ENCODE data around the gene FZD4.

The FZD4 gene

DNA sequence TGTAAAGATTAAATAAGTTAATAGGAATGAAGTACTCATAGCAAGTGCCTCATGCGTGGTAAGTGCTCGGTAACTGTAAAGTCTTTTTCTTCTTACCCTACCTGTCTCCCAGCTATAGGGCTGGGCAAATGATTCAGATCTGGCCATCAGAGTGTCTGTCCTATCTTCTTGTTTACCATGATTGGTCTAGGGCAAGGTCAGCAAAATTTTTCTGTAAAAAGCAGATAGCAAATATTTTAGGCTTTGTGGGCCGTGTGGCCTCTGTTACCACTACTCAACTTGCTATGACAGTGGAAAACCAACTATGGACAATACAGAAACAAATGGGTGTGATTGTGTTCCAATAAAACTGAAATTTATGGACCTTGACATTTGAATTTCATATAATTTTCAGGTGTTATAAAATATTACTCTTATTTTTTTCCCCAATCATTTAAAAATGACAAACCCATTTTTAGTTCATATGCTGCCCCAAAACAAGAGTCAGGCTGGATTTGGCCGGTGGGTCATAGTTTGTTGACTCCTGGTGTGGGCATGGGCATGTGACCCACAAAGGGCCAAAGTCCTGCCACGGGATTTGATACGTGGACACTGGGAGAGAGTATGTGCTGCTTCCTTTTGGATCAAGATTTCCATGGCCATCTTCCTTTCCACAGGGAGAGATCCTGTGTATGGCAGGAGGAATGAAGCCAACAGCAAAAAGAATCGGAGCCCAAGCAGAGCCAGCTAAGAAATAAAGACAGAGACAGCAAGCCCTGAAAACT lies 26.8 kb upstream of the FZD4 start:
- no peak for TF ChIP-seq GATA2 (IDR thresholded peaks at IDR 0.05; ENCODE audit: low read depth, low read length)
- TF ChIP-seq GATA3 (IDR thresholded peaks at IDR 0.05; ENCODE audit: low read depth, low read length) = no peak

DNA sequence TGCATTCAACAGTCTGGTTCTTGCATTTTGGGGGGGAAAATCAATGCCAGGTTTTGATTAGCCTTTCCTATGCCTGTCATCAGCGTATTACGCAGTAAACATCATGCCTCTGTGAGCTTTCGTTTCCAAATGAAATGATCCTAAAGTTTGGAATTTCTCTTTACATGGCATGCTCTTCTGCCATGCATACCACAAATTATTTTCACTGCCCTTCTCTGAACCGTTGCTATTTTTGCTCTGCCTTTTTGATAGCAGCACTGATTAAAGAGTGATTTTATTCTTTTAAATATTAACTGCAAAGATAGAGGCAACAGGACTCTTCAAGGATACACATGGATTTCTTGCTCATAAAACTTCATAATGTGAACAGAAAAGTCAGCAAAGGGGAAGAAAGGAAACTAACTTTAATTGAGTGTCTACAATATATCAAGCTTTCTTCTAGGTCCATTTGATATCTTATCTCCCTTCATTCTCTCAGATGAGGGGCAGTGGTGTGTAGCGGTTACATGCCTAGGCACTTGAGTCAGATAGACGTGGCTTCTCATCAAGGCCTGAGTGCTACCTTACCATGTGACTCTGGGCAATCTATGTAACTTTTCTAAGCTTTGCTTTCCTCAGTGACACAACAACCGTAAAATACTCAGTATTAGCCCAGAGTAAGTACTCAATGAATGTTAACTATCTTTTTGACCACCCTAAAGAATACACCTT lies 25.0 kb upstream of the FZD4 start:
- TF ChIP-seq GATA3 (IDR thresholded peaks at IDR 0.05; ENCODE audit: low read depth, low read length) (no peak), GATA2 (IDR thresholded peaks at IDR 0.05; ENCODE audit: low read depth, low read length) (no peak)

DNA sequence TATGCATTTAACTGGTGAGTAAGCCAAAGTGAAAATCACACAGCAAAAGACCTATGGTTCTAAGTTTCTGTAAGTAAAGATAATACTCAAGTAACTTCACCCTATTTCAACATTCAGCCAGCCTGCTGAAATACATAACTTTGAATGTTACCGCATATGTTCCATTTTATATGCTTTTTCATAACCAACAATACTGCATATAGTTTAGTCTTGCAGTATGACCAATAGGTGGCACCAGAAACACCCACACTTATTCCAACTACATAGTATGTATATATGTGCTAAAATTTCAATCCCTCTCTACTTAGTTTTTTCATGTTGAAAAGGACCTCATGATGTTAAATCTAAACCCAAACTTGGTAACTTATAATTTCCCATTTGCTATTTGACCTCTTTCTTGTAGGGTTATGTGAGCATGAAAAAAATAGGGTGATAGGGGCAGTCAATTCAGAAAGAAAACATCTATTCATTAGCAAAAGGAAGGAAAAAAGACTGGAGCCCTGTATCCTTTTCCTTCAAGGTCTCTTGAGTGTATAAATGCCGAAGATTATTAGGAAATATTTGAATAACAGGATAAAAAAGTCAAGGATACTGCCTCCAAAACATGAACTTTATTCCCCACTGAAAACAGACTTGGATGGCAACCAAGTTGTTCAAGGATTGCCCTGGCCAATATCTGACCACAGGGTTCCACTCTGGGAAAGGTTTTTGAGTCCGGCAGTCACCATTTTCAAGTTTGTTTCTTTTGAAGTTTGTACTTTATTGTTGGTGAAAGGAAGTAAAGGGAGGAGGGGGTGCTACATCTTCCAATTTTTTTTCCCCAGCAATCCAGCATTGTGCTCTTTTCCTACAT lies 23.8 kb upstream of the FZD4 start:
- TF ChIP-seq GATA3 (IDR thresholded peaks at IDR 0.05; ENCODE audit: low read depth, low read length) = no peak
- no peak for TF ChIP-seq GATA2 (IDR thresholded peaks at IDR 0.05; ENCODE audit: low read depth, low read length)

DNA sequence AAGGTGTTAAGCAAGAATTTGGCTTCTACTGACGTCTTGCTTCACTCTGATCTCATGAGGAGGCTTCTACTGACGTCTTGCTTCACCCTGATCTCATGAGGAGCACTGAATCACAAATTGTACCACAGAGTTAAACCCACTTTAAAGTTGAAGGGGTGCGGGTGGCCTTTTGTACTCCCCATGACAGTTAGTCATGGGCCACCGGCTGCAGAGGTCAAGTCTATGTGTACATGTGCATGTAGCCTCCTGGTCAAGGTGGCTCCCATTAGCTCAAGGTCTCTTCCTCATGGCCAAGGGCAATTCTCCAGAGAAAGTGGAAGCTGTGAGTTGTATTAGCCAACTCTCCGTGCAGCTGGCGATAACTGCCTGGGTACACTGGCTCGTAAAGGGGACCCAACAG lies 23.1 kb upstream of the FZD4 start:
- TF ChIP-seq GATA3 (IDR thresholded peaks at IDR 0.05; ENCODE audit: low read depth, low read length) (no peak), GATA2 (IDR thresholded peaks at IDR 0.05; ENCODE audit: low read depth, low read length) (no peak)

DNA sequence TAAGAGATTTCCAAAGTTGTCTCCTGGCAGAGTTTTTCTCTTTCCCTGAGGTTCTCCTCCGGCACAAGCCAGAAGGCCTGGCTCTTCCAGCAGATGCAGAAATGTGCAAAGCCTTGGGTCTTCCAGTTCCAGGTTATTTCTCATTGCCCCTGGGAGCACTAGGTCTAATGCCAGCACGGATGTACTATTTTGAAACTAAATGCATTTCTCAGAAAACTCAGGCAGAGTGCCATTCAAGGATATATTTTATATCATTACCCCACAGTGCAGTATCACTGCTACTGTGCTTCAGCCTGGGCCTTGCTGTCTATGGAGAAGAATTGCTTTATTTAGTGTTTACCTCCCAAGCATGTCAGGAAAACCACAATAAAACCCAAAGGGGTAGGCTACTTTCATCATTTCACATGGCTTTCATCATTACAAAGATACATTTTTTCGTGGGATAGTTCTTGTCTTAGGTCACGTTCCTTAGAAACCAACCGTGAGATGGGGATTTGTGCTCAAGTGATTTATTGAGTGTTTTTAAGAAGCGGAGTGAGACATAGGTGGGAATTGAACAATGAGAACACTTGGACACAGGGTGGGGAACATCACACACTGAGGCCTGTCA lies 22.4 kb upstream of the FZD4 start:
- TF ChIP-seq GATA3 (IDR thresholded peaks at IDR 0.05; ENCODE audit: low read depth, low read length) = no peak

DNA sequence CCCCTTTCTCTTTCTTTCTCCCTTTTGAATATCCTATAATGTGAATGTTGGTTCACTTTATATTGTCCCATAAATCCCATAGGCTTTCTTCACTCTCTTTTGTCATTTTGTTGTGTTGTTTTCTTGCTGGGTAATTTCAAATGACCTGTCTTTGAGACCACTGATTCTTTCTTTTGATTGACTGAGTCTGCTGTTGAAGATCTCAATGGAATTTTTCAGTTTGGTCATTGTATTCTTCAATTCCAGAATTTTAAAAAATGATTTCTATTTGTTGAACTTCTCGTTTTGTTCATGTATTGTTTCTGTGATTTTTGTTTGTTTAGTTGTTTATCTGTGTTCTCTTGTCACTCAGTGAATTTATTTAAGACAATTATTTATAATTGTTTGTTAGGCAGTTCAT lies 17.5 kb upstream of the FZD4 start:
- TF ChIP-seq GATA2 (IDR thresholded peaks at IDR 0.05; ENCODE audit: low read depth, low read length) (no peak), GATA3 (IDR thresholded peaks at IDR 0.05; ENCODE audit: low read depth, low read length) (no peak)

DNA sequence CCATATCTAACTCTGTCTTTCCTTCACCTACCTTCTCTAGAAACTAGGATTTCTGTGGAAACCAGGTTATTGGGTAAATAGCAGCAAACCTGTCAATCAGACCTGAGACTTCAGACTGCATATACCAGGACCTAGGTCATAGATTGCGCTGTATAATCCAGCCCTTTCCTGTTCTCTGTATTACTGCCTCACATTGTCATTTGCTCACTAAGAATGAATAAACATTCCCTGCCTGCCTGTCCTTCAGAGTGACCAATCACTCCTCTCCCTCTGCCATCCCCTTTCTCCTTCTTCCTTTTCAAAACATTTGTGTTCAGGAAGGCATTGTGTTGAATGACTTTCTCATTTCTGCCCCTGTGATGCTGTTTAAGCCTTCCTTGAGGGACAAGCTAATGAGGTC lies 14.1 kb upstream of the FZD4 start:
- no peak for TF ChIP-seq GATA2 (IDR thresholded peaks at IDR 0.05; ENCODE audit: low read depth, low read length)
- TF ChIP-seq GATA3 (IDR thresholded peaks at IDR 0.05; ENCODE audit: low read depth, low read length) = no peak

DNA sequence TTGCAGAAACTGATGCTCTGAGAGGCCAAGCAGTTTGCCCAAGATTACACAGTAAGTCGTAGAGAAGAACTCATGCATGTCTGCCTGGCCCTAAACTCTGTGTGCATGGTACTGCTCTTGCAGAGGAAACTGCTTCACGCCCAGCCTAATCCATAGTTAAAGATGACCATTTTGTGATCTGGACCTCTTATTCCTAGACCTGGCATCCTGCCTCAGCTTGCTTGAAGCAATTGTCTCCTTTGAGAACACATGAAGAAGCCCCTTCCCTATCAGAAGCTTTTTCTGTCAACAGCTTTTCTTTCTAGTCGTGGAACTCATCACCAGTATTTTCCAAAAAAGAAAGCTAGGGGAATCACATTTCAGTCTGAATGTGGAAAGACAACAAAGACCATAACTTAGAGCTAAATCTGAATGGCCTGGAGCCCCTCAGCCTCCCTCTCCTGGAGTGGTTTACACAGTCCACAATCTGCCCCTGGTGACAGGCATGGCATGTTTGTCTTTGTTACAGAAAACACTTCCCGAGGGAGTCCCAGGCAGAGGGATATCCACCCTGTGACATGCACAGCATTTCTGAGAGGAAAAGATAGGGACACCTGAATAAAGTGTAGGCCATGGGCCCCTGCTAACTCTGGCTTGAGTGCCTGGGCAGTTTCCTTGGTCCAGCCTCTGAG lies 2.9 kb upstream of the FZD4 start:
- TF ChIP-seq GATA2 (IDR thresholded peaks at IDR 0.05; ENCODE audit: low read depth, low read length) = no peak
- no peak for TF ChIP-seq GATA3 (IDR thresholded peaks at IDR 0.05; ENCODE audit: low read depth, low read length)

DNA sequence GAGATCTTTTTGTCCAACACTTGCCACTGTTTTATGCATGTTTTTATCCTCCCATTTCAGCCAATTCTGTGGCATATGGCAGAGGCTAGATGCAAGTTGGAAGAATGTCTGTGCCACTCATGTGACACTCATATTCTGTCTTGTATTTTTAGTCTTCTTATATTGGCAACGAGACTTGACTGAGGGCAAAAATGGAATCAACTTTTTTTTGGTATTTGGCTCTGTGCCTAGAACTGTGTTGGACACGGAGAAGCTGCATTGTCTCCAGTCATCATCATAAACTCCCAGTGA lies 1.7 kb upstream of the FZD4 start:
- TF ChIP-seq GATA3 (IDR thresholded peaks at IDR 0.05; ENCODE audit: low read depth, low read length) (no peak), GATA2 (IDR thresholded peaks at IDR 0.05; ENCODE audit: low read depth, low read length) (no peak)

DNA sequence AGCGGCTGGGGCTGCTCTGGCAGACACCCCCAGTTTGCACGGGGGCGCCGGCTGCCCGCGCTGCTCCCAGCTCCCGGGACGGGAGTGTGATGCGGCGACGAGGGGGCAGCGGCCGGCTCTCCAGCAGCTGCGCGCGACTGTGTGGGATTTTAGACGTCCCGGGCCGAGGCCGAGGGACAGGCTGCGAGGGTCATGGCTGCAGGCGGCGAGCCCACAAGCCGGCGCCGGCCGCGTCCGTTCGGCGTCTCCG lies 159 bp downstream of the FZD4 start:
- TF ChIP-seq GATA3 (IDR thresholded peaks at IDR 0.05; ENCODE audit: low read depth, low read length) = no peak
- no peak for TF ChIP-seq GATA2 (IDR thresholded peaks at IDR 0.05; ENCODE audit: low read depth, low read length)

DNA sequence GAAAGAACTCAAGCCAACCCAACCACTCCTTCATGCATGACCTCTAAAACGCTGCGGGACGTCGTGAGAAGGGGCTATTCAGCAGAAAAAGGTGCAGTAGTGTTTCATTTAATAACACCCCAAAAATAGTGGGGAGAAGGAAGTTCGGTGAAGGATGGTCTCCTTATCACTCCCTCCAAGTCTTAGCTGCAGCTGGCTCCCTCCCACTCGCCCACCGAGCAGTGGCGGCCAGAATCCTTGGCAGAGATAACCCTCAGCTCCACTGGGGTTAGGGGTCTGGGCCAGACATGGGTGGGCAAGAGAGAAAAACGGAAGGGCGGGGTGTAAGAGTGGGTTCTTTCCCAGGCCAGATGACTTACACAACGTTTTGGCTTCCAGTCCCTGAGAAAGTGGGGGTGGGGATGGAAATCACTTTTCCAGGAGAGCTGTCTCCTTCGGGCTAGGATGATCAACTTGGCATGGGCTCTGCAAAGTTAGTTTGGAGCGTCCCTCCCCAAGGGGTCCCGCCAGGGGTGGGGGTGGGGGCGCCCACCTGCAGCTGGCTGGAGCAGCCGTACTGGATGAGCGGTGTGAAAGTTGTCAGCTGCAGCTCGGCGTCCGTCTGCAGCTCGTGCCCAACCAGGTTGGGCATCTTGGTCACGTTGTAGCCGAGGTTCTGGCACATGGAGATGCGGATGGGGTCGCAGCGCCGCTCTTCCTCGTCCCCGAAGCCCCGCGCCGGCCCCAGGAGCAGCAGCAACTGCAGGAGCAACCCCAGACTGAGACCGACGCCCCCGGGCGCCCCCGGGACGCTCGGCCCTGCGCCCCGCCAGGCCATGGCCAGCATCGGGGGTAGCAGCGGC lies 705 bp downstream of the FZD4 start:
- no peak for TF ChIP-seq GATA3 (IDR thresholded peaks at IDR 0.05; ENCODE audit: low read depth, low read length)
- TF ChIP-seq GATA2 (IDR thresholded peaks at IDR 0.05; ENCODE audit: low read depth, low read length) = no peak

DNA sequence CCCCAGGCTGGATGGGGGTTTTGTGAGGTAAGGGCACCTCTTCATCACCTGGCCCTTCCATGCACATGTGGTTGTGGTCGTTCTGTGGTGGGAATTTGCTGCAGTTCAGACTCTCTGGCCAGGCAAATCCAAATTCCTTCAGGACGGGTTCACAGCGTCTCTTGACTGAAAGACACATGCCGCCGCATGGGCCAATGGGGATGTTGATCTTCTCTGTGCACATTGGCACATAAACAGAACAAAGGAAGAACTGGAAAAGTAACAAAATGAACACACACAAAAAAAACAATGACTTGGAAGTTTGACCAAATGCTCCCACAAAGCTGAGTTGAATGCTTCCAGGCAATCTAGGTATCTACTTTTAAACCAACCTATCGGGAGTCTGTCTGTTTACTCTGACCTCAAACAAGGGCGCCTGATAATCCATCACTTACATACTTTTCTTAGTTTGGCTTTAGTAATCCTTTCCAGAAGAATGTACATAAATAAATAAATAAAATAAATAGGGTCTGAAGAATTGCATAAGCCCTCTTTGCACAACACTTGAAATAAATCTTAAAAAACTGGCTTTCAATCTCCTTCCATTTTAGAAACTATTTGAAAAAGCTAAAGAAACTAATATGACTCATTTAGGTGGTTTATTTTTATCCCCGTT lies 2.8 kb downstream of the FZD4 start:
- no peak for TF ChIP-seq GATA2 (IDR thresholded peaks at IDR 0.05; ENCODE audit: low read depth, low read length)

DNA sequence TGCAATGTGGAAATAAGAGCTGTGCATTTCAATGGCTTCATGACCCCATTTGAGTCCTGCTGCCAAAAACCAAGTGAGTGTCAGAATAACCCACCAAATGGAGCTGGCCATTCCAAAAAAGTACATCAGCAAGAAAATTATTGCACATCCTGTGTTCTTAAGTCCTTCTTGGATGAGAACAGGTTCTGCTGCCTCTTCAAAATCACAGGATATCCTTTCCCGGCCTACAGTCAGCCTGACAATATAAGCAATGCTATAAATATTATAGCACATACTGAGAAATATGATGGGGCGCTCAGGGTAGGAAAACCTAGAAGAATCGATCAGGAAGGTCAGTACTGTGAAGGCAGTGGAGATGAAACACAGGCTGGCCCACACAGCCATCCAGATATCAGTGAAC lies 3.5 kb downstream of the FZD4 start:
- TF ChIP-seq GATA2 (IDR thresholded peaks at IDR 0.05; ENCODE audit: low read depth, low read length) (no peak), GATA3 (IDR thresholded peaks at IDR 0.05; ENCODE audit: low read depth, low read length) (no peak)
